ENCODE data around the gene FERMT1.

The FERMT1 gene, protein sequence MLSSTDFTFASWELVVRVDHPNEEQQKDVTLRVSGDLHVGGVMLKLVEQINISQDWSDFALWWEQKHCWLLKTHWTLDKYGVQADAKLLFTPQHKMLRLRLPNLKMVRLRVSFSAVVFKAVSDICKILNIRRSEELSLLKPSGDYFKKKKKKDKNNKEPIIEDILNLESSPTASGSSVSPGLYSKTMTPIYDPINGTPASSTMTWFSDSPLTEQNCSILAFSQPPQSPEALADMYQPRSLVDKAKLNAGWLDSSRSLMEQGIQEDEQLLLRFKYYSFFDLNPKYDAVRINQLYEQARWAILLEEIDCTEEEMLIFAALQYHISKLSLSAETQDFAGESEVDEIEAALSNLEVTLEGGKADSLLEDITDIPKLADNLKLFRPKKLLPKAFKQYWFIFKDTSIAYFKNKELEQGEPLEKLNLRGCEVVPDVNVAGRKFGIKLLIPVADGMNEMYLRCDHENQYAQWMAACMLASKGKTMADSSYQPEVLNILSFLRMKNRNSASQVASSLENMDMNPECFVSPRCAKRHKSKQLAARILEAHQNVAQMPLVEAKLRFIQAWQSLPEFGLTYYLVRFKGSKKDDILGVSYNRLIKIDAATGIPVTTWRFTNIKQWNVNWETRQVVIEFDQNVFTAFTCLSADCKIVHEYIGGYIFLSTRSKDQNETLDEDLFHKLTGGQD

DNA sequence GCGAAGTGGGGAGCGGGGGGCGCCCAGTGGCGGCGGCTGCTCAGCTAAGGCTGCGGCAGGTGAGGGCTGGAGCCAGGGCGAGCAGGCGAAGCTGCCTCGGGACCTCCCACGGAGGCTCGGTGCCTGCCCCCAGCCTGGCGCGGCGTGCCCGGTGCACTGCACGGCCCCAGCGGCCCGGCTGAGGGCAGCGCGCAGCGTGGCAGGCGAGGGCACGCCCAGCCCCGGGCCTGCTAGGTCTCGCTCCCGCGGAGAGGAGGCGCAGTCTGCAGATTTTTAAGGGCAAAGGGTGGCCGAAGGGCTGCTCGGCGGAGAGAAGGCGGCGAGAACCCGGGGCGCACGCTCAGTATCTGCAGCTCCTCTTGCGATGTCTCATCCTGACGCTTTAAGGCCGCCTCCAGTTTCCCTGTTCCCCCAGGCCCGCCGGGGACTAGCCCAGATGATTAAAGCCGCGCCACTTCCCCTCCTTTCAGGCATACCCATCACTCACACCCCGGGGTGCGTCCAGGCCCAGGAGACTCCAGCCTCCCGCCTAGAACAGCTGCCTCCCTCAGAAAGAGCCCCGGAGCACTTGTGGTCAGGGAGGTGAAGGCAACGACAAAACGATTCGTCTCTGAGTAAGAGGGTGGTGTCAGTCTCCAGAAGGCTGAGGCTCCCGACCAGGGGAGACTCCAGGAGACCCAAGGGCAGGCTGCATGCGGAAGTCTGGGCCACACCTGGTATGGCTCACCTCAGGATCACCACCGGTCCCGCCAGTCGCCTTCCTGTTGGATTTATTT, at the start of gene FERMT1:
FERMT1 (minus strand) TSS at position 158 of the 776 bp plus-strand sequence. CDS start 3,476 bp downstream, outside the sequence.
- DNase-seq: peak; percentile 48

DNA sequence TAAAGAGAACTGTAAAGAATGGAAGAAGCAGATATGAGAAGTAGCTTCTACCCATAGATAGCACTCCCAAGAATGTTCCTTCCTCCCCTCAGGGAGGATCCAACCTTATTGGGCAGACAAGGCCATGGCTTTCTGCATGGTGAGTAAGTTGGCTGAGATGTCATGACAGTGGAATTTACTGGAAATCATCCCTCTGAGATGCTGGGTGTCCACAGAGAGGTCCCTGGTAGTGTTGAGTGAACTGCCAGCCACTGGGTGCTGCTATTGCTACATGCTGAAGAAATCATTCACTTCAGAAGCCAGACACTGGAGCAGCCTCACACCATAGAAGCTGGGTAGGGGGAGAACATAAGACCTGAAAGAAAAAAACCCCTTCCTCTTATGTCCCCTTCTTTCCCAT, 46.4 kb upstream of the FERMT1 start:
- DNase-seq: no peak

DNA sequence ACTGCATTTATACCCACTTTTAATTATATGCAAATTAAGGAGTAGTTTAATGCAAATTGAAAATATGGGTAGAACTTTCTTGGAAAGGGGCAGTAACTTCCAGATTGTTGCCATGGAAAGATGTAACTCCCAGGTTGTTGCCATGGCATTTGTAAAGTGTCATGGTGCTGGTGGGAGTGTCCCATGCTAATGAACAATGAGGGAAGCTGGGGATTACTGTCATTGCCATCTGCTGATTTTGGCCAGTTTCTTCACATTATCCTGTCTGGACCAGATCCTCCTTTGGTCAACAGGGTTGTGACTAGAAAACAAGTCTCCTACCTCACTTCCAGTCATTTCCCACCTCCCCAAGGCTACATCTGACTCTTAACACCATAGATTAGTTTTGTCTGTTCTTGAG, 45.4 kb upstream of the FERMT1 start:
- DNase-seq: no peak

DNA sequence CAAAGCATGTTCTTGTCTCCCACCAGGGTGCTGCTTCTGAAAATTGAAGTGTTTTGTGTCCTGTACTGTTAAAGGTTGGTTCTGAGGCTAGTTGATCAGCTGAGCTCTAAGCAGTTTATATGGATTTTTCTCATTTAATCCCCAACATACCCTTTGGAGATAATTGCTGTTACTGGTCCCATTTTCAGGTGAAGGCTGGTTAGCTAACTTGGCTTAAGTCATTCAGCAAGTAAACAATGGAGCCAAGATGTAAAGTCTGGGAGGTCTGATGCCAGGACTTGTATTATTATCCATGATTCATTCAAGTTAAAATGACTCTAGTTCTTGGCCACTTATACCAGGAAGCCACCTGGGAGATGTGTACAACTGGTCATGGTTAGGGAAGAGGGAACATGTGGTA, 42.5 kb upstream of the FERMT1 start:
- no peak for DNase-seq

DNA sequence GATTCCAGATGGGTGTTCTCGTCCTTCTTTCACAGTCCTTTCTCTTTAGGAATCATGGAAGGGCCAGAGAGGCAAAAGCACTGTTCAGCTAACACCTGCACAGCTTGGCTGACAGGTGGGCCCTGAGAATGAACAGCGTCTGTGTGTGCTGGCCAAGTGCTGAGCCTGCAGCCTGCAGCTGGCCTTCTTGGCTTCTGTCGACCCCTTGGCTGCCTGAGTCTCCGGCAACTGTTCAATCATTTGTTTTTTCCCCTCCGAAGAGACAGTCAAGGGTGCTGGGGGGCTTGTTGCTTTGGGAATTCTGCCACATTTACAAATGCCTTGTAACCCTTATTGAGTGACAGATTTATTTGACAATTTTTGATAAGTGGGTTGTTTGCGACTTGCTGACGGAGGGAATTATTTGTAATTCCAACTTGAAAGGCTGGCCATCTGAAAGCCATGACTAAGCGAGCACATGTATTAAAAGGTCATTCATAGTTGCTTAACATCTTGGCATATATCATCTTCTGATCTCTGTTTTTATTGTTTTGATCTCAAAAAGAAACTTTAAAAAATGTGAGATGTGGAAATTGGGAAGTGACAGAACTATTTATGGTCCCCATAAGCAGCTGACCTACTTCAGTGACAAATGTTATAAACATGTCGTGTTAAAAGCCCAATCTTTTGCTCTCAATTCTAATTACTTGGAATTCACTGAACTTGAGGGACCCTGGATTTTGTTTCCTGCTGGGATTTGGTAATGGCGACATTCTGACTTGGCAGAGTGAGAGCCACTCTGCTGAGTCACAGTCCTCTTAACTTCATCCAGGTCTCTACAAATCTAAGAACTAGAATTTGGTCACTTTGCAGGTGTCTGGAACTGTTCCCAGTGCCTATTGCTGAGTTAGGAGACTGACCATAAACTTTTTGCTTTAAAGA, 41.9 kb upstream of the FERMT1 start:
- DNase-seq: no peak

DNA sequence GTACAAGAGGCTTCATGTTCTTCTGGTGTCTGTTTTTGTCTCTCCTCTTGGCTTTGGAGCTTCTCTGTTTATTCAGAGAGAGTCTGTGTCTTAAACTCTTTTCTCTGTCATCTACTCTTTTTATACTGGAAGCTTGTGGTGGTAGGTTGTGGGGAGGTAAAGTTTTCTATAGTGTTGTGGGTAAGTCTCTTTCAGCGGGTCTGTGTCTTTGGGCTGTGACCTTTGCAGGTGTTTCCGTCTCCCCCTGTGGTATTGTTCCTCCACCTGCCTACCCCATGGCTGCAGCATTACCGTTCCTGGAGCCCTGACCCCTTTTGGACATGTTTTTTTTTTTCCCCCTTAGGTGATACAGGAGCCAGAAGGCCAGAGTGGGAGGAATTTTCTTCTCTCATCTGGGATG, 37.9 kb upstream of the FERMT1 start:
- DNase-seq: no peak

DNA sequence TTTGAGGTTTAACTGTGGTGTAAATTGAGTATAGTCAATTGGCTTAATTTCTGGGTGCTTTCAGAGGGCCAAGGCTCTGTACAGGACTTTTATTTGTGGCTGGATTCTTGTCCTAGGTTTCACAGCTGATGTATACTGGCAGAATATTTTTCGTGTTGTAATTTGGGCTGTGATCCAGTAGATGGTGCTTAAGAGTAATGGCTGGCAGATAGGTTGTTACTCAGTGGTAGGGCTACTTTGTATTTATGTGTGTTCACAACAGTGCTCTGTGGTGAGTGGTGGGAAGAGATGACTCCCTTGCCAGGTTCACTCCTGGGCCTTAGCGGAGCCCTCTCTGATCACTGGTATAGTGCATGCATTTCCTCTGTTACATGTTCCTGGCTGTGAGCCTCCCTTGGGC, 34.5 kb upstream of the FERMT1 start:
- DNase-seq: no peak

DNA sequence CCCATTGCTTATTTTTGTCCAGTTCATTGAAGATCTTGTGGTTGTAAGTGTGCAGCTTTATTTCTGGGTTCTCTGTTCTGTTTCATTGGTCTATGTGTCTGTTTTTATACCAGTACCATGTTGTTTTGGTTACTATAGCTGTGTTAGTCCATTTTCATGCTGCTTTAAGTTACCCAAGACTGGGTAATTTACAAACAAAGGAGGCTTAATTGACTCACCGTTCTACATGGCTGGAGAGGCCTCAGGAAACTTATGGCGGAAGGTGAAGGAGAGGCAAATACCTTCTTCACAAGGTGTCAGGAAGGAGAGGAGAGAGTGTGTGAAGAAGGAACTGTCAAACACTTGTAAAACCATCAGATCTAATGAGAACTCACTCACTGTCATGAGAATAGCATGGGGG, 29.9 kb upstream of the FERMT1 start:
- DNase-seq: no peak

DNA sequence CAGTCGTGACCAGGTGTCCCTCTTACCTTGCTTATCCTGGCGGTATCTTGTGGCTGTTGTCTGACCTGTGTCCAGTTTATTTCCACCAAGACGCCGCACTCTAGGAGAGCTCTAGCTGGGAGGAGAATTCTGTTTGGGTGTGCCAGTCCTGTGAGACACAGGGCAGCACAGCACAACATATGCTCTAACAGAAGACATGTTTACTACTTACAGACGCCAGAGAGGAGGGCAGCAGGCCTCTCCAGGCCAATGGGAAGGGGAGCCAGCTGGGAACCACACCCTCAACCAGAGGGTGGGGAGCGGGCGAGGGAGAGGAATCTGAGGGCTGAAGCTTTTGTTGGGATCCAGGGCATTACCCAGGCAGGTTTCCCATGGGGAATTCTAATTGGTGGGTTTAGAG, 25.2 kb upstream of the FERMT1 start:
- DNase-seq: no peak

DNA sequence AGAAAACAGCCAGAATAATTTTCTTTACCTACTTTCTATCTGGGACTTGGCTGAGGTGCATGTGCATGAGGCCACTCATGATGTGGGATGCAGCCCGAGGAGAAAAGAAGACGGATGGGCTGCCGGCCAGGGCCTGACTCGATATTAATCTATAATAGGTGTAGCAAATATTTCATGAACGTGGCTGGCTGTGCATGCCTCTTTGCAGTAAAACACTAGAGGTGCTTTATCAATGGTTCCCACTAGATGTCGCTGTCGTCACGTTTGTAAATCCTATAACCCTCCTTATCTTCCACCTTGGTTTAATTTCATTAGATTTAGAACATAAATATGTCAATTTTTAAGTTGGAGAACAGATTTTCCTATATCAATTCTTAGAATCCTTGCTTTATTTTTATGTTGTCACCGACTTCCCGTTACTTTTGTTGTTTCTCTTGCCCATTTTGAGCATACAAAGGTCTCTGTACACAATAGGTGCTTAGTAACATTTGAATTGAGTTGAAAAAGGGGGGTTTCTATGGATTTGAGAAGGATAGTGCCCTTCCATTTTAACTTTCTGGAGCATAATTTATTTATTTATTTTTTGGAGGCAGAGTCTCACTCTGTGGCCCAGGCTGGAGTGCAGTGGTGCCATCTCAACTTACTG, 19.6 kb upstream of the FERMT1 start:
- peak; percentile 8 for DNase-seq

DNA sequence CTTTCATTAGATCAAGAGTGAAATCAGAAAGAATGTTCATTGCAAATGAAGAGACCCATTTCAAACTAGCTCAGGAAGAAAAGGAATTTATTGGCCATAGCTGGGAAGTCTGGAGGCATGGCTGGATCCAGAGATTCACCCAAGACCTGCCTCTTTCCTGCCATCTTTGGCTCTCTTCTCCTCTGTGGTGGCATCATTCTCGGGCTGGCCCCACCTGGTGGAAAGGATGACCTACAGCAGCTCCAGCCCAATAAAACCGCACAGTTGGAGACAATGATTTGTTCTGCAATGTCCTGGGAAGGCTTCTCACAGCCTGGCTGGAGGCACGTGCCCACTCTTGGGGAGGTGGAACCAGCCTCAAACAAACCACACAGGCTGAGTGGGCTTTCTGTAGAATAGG, 18.1 kb upstream of the FERMT1 start:
- DNase-seq: peak; percentile 7

DNA sequence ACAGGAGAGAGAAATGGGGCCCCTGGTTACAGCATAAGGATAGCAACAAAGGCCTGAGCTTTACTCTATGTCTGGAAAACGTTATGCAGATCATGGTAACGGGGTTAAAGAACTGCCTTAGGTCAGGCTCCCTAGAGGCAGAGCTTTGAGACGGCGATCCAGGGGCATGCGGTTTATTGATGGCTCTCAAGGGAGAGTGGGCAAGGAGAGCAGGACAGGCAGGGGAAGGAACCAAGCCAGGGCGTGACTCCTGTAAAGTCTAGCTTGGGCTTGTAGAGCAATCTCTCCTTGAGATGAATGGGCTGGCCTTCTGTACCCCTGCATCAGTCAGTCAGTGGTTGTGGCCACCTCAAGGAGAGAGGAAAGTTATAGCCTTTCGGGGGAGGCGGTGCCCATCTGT, 12.5 kb upstream of the FERMT1 start:
- DNase-seq: no peak

DNA sequence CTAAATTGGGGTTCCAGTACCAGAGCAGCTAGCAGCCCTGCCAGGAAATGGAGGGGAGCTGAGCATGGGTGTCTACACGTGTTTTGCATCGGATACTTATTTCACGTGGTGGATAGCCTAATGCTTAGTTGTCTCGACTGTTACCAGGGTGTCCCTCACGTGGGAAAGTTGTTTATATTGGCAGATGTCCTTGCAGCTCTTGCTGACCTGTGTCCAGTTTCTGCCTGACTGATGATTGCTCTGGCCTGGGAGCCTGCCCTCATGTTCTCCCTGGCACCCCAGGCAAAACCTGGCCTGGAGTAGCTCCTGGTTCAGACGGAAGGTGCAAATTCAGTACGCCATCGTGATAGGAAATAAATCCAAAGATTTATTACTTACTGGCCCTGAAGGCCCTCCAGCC, 11.8 kb upstream of the FERMT1 start:
- DNase-seq: no peak

DNA sequence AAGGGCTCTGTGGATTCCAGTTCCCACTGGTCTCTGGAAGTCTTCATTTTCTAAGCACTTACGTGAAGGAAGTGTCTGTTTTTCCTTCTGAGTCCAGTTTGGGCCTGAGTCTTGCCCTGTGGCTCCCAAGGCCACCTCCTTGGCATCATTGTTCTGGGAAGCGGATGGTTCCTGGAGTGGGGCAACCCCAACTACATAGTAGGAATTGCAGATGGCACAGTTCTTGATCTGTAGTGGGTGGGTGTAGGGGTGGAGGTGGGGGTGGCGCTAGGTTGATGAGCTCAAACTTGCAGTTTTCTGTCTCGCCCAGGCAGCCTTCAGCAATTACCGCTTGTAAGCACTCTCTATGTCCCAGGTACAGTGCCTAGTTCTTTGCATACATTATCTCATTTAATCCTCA, 7.2 kb upstream of the FERMT1 start:
- DNase-seq: no peak

DNA sequence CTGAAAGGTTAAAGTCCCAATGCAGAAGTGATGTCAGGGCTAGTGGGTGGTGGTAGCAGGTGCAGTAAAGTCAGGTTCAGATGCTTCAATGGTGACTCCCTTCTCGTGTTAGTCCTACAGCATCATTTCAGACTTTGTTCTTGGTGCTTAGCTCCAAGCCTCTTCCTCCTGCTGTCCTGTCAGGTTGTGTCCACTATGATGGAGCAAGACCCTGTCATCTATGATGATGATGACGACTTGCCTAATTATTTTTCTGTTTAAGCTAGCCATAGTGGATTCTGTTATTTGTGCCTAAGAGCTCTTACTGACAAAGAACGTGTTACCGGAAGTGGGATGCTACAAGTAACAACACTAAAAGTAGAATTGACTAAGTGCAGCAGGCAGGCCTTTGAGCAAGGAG, 5.0 kb upstream of the FERMT1 start:
- no peak for DNase-seq

DNA sequence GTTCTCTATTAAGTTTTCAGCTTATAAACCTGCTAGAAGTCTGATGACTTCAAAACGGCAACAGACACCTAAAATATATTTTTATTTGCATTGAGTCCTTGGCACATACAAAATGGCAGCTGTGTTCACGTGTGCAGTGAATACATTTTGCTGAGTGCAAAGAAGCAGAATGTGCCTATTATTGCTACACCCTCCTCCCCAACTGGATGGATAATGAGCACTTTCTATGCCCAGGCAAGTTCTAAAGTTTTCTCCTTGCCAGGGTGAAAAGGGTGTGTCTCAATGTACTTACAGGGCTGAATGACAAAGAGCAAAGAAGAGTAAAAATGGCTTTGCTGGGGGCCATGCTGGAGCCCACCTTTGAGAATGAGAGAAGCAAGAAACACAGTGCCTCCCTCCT, 4.0 kb upstream of the FERMT1 start:
- DNase-seq: no peak

DNA sequence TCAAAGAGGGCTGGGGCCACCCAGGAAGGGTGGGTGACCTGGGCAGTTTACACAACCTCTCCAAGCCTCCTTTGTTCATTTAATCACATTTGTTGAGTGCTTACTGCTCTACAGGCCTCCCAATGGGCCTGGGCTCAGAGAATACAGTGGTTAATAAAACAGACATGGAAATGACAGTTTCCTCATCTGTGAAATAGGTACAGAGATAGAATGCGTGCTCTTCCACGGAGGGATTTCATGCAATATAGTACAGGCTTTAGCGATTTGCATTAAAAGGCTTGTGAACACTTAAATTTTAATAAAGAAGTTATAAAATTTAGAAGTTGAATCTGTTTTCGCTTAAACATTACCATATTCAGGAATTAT, 802 bp upstream of the FERMT1 start:
- DNase-seq: no peak

DNA sequence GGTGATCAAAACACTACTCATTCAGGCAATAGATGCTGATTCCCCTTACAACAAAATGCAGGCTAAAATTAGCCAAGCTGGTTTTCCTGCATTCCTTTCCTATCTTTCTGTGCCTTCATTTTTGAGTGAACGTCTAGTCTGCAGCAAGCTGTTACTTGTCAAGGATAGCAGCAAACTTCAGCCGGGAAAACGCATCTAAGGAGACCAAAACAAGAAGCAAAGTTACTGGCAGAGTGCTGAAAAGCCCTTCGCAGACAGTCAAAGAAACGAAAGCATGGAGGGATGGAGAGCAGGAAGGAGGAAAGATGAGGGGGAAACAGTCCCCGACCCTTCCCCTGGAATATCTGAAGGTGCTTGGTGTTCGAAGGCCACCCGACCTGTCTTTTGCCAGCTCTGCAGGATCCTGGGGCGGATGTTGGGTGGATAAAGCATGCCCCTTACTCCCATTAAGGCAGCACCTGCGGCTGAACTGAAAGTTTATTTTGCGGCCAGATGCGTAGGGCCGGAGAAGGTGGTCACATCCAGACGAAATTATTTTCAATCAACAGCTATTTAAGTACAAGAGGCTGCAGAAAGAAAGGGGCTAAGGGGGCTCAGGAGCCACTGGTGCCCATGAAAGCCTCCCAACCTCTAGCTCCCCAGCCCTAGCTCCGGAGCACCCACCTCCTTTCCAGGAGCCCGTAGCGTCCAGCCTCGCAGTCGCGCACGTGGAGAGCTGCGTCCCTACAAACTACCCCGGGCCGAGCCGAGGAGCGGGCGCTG, 538 bp downstream of the FERMT1 start:
- DNase-seq: no peak

DNA sequence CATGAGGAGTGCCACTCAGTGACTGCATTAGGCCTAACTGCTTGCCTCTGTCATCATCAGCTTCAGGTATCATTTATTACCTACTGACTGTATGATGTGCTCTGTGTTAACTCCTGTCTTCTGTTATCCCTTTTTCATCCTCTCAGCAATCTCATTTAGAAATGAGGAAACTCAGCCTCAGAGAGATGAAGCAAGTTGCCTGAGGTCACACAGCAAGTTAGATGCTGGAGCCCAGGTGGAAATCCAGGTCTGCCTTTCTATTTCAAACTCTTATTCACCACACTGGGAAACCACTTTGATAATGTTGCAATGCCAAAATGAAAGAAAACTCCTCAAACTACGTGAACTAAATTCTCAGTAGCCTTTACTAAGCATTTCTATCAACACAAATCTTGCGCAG, 1.3 kb downstream of the FERMT1 start:
- DNase-seq: no peak

DNA sequence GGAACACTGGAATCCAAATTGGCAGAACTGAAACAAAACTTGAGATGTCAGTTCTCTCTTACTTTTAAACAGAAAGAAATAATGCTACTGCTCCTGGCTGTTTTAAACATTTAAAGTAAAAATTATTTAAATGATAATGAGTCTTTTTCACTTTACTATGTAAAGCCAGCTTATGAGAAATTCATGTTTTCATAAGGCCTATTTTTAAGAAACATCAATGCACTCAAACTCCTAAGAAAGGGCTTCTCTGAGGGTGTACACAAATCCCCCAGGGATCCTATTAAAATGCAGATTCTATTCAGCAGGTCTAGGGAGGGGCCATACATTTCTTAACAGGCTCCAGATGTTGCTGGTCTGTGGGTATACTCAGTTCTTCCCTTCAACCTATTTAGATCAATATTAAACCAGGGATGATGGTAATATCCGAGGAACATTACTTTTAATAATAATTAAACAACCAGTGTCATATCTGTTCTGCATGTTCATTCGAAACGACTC, 2.3 kb downstream of the FERMT1 start:
- DNase-seq: no peak

DNA sequence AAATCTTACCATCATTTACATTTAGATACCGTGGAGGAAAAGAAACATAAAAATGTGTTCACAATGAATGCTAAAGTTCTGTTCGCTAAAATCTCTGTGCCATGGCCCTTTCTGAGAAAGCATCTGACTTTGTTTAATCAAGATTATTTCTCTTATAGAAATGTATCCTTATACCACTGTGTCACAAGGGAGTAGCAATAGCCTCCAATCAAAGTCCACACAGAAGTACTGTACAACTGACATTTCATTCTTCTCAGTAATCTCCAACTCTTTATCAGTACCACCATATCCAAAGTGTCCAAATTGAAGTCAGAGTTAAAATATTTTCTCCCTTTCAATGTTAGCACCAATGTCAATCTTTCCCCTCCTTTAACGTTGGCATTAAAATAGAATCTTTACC, 6.1 kb downstream of the FERMT1 start:
- DNase-seq: no peak

Measured in stimulated activated CD4-positive, alpha-beta T cell treated with anti-CD3 and anti-CD28 coated beads, Interleukin-1b, Interleukin-23, amount 100 ng/mL, for 48 hours (primary cell).